ENCODE measurements around the gene METTL25B. TPM values are rescaled to one million over a fixed set of nuclear protein-coding genes. Genes with fewer than 3 reads are reported as not detected.

METTL25B gene
- total RNA-seq, 1 experiment from 2014 or later: 10.4 TPM

GRCh38 chr1:156721131-156721530 is 7.1 kb upstream of the METTL25B start:
- peaks cover 46% of the 10 kb centered on the region for H3K79me2 ChIP-seq (ENCODE audit: low read length)

GRCh38 chr1:156721535-156721934 is 6.7 kb upstream of the METTL25B start:
- Histone ChIP-seq H3K9ac (ENCODE audit: low read length) (no peak overlapping the region), H4K20me1 (ENCODE audit: low read length) (peaks cover 35% of the 10 kb centered on the region), H2AFZ (ENCODE audit: low read length) (no peak overlapping the region), H3K9me3 (ENCODE audit: low read length) (no peaks in the 10 kb centered on the region), H3K4me1 (ENCODE audit: insufficient read depth, low read length) (peaks cover 15% of the 10 kb centered on the region), H3K9me2 (replicated peaks; ENCODE audit: low read length) (no peaks in the 10 kb centered on the region), H3K4me3 (ENCODE audit: low read length) (no peak overlapping the region), H3K79me2 (ENCODE audit: low read length) (peaks cover 50% of the 10 kb centered on the region), H3K27ac (ENCODE audit: low read length) (no peak overlapping the region), H3K4me2 (ENCODE audit: low read length) (no peak overlapping the region), H3K36me3 (ENCODE audit: low read depth, low read length) (peaks cover 46% of the 10 kb centered on the region), H3K27me3 (ENCODE audit: low read length) (no peaks in the 10 kb centered on the region), H3F3A (ENCODE audit: low read length, unreplicated experiment) (no peaks in the 10 kb centered on the region)
- ChIA-PET CTCF (no interaction called here), POLR2A (ENCODE audit: unreplicated experiment) (interaction anchor here (0.6 kb wide), 1 partner anchor 15 kb away, joined by 3 read pairs; no protein-coding TSS in a partner anchor)
- DNase-seq: no peak
- no TSS peak for BruUV-seq (replicated peaks)
- ATAC-seq: no peak
- intact Hi-C loops (cut with micrococcal nuclease): no loop called here
- TF ChIP-seq CTCF (conservative IDR thresholded peaks at IDR 0.05; ENCODE audit: low read depth, low read length) (no peak), EZH2 (IDR thresholded peaks at IDR 0.05; ENCODE audit: low read length, unreplicated experiment) (no peak), EZH2phosphoT487 (IDR thresholded peaks at IDR 0.05; ENCODE audit: borderline replicate concordance, low read length) (no peak)

More at GRCh38 chr1:156721131-156721530, 7.1 kb upstream of the METTL25B start:
- Histone ChIP-seq H3F3A (ENCODE audit: low read length, unreplicated experiment) (no peaks in the 10 kb centered on the region), H3K4me1 (ENCODE audit: insufficient read depth, low read length) (peaks cover 15% of the 10 kb centered on the region), H2AFZ (ENCODE audit: low read length) (no peak overlapping the region), H3K27ac (ENCODE audit: low read length) (no peak overlapping the region), H3K4me2 (ENCODE audit: low read length) (no peak overlapping the region), H3K27me3 (ENCODE audit: low read length) (no peaks in the 10 kb centered on the region), H3K9me2 (replicated peaks; ENCODE audit: low read length) (no peaks in the 10 kb centered on the region), H4K20me1 (ENCODE audit: low read length) (peaks cover 31% of the 10 kb centered on the region), H3K9me3 (ENCODE audit: low read length) (no peaks in the 10 kb centered on the region), H3K36me3 (ENCODE audit: low read depth, low read length) (peaks cover 46% of the 10 kb centered on the region), H3K9ac (ENCODE audit: low read length) (no peak overlapping the region), H3K4me3 (ENCODE audit: low read length) (no peak overlapping the region)
- intact Hi-C loops (cut with micrococcal nuclease): no loop called here
- CTCF ChIA-PET: no interaction called here
- TF ChIP-seq CTCF (conservative IDR thresholded peaks at IDR 0.05; ENCODE audit: low read depth, low read length) (no peak), EZH2 (IDR thresholded peaks at IDR 0.05; ENCODE audit: low read length, unreplicated experiment) (no peak), EZH2phosphoT487 (IDR thresholded peaks at IDR 0.05; ENCODE audit: borderline replicate concordance, low read length) (no peak)
- no TSS peak for BruUV-seq (replicated peaks)
- ATAC-seq: no peak
- POLR2A ChIA-PET (ENCODE audit: unreplicated experiment): interaction anchor here (0.6 kb wide), 1 partner anchor 15 kb away, joined by 3 read pairs; no protein-coding TSS in a partner anchor
- DNase-seq: no peak

- no peaks in the 10 kb centered on the region for H3K27me3 ChIP-seq (ENCODE audit: low read length)
- H3K9ac ChIP-seq (ENCODE audit: low read length): peak overlapping the region; percentile 97
- H3K4me2 ChIP-seq (ENCODE audit: low read length): peak overlapping the region; percentile 89
- POLR2A ChIA-PET (ENCODE audit: unreplicated experiment): interaction anchor here (0.6 to 1.1 kb wide), 5 partner anchors 15 to 171 kb away, joined by 3 to 13 read pairs (median 5); partner anchors contain the start of genes MRPL24 and PRCC
- H2AFZ ChIP-seq (ENCODE audit: low read length): no peak overlapping the region
- no TSS peak for BruUV-seq (replicated peaks)
- H3K4me3 ChIP-seq (ENCODE audit: low read length): peak overlapping the region; percentile 98
- ATAC-seq (peak; percentile 62), DNase-seq (peak; percentile 96)
- H4K20me1 ChIP-seq (ENCODE audit: low read length): peaks cover 38% of the 10 kb centered on the region
- no peak for TF ChIP-seq EZH2 (IDR thresholded peaks at IDR 0.05; ENCODE audit: low read length, unreplicated experiment)
- peak; percentile 98 for TF ChIP-seq CTCF (conservative IDR thresholded peaks at IDR 0.05; ENCODE audit: low read depth, low read length)
- TF ChIP-seq EZH2phosphoT487 (IDR thresholded peaks at IDR 0.05; ENCODE audit: borderline replicate concordance, low read length): no peak
- intact Hi-C loops (cut with micrococcal nuclease): loop anchor here (1.0 kb wide), 5 partner anchors 16 to 165 kb away; partner anchors contain the start of gene INSRR
- no peaks in the 10 kb centered on the region for H3F3A ChIP-seq (ENCODE audit: low read length, unreplicated experiment)
- H3K79me2 ChIP-seq (ENCODE audit: low read length): peaks cover 83% of the 10 kb centered on the region
- 0 out of 2 replicates have a peak overlapping the region, but pooled peaks have one; percentile 62 for H3K27ac ChIP-seq (ENCODE audit: low read length)
- H3K9me2 ChIP-seq (replicated peaks; ENCODE audit: low read length): no peaks in the 10 kb centered on the region
- peaks cover 27% of the 10 kb centered on the region for H3K4me1 ChIP-seq (ENCODE audit: insufficient read depth, low read length)
- CTCF ChIA-PET: interaction anchor here (0.5 to 3.0 kb wide), 26 partner anchors 13 to 202 kb away, joined by 3 to 106 read pairs (median 5); partner anchors contain the start of genes CRABP2, HDGF, MRPL24 and NES
- no peaks in the 10 kb centered on the region for H3K9me3 ChIP-seq (ENCODE audit: low read length)
- H3K36me3 ChIP-seq (ENCODE audit: low read depth, low read length): peaks cover 41% of the 10 kb centered on the region
Measured at GRCh38 chr1:156725683-156726280, 2.5 kb upstream of the METTL25B start.
